Measurements from ENCODE around the gene SPRTN.

DNA sequence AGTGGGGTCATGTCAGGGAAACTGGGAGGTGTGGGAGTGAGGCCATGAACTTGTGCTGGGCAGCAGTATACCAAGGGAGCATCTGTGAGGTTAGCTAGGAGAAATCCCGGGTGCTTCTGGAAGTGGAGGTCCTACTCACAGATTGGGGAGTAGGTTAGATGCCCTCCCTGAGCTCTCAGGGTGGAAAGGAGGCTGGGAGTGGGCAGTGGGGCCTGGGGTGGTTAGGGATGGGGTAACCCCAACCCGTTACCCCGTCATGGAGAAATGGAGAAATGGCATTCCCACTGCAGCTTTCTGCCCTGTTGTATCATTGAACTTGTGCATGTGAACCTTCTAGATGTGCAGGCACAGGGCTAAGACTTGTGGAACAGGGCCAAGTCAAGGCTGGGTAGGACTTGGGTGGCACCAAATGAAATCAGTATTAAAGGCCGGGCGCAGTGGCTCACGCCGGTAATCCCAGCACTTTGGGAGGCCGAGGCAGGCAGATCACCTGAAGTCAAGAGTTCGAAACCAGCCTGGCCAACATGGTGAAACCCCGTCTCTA lies 27.6 kb upstream of the SPRTN start:
- no peak for TF ChIP-seq CTCF (IDR thresholded peaks at IDR 0.05 in 4 of 5, conservative IDR thresholded peaks at IDR 0.05 in 1 of 5)
- TF ChIP-seq POLR2A (IDR thresholded peaks at IDR 0.05): no peak
